SW 1271 (cell line): ENCODE results near the gene OTUD7B.
"Not testable (repeated sequence)": the region's sequence is repeated elsewhere in the genome, so short reads cannot be mapped to it uniquely, and the experiment has no call there.

Experiments
- DNase-seq, 2 experiments: peaks; one replicate each; lab custom pipeline; 2025; lab: John Stamatoyannopoulos, UW

Gene OTUD7B

DNA sequence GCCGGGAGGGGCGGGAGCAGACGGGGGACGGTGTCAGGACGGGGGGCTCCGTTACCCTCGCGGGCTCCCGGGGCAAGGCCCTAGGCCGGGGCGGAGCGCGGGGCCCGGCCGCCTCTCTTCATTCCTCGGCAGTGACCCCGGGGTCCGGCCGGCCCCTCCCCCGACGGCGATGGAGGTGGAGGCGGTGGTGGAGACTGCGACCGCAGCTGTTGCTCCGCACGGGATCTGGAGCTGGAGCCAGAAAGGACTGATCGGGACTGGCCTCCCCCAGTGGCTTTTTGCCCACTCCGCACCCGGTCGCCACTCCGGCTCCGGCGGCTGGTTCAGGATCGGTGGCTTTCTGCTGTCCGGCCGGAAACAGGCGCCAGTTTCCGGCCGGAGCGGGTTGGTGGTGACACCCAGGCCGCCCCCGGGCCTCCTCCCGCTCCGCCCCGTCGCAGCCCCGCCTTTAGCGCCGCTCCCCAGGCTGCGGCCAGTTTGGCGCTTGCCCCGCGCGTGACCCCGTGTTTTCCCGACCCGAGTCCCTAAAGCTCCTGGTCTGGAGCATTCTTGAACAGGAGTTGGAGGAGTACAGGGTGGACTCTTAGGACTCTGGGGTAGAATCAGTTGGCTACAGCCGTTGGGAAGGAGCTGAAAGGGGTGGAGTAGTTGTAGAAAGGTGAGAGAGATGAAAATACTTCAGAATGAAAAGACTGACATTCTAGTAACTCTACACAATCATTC, at the start of gene OTUD7B:
TSS of gene OTUD7B (minus strand) at position 334 of the 723 bp plus-strand sequence. CDS start 33,216 bp downstream, outside the sequence.
- peak; percentile 39 to 69 for DNase-seq

DNA sequence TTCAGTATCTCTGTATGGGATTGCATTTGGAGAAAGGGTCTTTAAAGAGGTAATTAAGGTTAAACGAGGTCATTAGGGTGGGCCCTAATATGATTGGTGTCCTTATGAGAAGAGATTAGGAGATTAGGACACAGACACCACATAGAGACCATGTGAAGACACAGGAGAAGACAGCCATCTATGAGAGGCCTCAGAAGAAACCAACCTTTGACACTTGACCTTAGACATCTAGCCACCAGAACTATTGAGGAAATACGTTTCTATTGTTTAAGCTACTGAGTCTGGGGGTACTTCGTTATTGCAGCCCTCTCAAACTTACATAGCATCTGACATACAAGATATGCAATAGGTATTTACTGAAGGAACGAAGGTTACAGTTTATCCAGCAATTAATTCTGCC, 49.7 kb upstream of the OTUD7B start:
- DNase-seq: no peak

DNA sequence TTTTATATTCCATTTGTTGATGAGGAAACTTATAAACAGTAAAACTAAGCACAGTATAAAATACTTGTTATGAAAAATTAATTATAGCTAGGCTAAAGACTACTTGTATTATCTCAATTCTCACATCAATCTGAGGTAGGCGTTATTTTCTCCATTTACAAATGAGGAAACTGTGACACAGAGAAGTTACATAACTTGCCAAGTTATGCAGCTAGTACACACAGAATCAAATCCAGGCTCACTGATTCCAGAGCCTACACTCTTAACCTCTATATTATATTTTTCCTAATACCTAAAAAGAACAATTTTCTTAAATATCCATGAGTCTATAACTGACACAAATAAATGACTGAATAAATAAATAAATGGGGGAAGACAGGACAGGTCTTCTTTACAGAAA, 45.9 kb upstream of the OTUD7B start:
- no peak for DNase-seq

DNA sequence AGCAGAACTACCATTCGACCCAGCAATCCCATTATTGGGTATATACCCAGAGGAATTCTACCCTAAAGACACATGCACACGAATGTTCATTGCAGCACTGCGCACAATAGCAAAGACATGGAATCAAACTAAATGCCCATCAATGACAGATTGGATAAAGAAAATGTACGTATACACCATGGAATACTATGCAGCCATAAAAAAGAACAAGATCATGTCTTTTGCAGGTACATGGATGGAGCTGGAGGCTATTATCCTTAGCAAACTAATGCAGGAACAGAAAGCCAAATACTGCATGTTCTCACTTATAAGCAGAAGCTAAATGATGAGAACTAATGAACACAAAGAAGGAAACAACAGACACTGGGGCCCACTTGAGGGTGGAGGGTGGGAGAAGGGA, 45.0 kb upstream of the OTUD7B start:
- not testable (repeated sequence) for DNase-seq

DNA sequence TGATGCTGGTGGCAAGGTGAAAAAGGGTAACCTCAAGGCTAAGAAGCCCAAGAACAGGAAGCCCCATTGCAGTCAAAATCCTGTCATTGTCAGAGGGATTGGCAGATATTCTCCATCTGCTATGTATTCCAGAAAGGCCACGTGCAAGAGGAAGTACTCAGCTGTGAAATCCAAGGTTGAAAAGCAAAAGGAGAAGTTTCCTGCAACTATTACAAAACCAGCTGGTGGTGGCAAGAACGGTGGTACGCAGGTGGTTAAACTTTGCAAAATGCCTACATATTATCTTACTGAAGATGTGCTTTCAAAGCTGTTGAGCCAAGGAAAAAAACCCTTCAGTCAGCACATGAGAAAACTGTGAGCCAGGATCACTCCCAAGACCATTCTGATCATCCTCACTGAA, 43.4 kb upstream of the OTUD7B start:
- no peak for DNase-seq

DNA sequence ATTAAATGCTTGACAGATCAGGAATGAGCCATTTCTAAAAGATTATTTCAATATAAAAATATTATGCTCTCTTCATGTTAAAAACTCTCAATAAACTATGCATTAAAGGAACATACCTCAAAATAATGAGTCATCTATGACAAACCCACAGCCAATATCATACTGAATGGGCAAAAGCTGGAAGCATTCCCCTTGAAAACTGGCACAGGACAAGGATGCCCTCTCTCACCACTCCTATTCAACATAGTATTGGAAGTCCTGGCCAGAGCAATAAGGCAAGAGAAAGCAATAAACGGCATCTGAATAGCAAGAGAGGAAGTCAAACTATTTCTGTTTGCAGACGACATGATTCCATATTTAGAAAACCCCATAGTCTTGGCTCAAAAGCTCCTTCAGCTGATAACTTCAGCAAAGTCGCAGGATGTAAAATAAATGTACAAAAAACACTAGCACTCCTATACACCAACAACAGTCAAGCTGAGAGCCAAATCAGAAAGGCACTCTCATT, 41.4 kb upstream of the OTUD7B start:
- not testable (repeated sequence) for DNase-seq

DNA sequence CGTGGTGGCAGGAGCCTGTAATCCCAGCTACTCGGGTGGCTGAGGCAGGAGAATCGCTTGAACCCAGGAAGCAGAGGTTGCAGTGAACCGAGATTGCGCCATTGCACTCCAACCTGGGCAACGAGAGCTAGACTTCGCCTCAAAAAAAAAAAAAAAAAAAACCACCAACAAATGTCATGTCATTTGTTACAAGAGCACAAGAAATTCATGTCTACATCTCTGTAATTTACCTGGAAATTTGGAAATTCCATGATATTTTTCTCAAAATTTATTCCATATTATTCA, 40.5 kb upstream of the OTUD7B start:
- no peak for DNase-seq

DNA sequence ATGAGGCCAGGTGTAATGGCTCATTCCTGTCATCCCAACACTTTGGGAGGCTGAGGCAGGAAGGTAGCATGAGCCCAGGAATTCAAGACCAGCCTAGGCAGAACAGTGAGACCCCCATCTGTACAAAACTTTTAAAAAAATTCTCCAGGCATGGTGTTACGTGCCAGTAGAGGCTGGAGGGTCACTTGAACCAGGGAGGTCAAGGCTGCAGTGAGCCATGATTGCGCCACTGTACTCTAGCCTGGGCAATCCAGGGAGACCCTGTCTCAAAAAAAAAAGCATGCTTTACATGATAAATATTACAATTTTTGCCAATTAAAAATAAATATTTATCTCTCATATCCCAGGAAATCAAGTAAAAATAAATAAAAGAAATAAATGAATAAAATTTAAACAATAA, 39.4 kb upstream of the OTUD7B start:
- no peak for DNase-seq

DNA sequence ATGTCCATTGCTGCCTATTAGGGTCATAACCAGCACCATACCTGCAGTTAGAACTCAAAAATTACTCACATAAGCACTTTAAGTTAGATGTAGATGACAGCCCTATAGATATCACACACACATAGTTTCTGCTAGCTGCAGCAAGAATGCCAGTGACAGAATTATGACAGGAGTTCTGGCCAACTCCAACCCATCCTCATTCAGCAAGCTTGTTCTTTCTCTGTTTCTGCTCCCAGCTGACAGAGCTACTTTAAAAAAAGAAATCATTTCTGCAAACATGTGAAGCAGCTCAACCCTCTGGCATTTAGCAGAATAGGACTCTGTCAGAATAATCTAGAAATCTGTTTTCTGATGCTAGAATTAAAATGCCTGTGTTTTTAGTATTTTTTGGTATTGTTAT, 23.8 kb upstream of the OTUD7B start:
- DNase-seq: no peak

DNA sequence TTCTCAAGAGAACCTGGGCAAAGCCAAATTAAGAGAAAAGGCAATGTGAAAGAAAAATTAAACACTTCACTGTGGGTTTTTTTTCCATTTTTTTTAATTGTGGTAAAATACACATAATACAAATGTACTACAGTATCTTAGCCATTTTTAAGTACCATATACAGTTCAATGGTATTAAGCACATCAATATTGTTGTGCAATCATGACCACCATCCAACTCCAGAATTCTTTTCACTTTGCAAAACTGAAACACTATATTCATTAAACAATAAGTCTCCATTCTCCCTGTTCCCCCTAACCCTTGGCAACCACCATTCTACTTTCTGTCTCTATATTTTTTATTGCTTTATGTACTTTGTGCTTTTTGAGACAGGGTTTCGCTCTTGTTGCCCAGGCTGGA, 17.8 kb upstream of the OTUD7B start:
- no peak for DNase-seq

DNA sequence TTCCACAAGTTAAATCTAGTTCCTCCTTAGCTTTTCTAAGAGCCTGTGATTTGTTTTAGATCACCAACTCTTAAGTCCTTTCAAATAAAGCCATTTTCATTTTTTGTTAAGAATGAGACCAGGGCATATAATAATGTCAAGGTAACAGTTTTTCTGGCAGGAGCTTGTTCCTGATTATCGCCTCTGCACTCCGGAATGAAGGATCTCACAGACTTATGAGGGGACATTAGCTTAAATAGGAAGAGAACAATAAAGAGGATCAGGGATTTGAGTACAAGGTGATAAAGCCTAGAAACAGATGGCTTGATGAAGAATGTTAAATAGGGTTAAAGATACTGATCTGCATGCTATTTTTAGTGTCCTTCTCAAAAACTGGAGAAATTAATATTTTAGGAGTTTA, 13.6 kb upstream of the OTUD7B start:
- DNase-seq: no peak

DNA sequence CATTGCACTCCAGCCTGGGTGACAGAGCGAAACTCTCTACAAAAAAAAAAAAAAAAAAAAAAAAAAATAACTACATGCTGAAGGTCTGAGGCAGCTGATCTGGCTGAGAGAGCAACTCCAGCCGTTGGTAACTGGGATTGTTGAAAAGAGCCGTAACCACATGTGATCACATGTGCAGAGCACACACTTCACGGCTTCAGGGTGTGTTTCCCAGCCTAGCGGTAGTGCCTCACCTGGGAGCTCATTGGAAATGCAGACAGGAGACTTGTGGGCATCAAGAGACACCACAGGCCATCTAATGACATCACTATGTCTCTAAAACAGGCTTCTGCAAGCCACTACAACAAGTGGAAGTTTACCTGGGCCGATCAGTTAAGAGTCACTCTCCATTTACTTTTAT, 11.8 kb upstream of the OTUD7B start:
- DNase-seq: no peak

DNA sequence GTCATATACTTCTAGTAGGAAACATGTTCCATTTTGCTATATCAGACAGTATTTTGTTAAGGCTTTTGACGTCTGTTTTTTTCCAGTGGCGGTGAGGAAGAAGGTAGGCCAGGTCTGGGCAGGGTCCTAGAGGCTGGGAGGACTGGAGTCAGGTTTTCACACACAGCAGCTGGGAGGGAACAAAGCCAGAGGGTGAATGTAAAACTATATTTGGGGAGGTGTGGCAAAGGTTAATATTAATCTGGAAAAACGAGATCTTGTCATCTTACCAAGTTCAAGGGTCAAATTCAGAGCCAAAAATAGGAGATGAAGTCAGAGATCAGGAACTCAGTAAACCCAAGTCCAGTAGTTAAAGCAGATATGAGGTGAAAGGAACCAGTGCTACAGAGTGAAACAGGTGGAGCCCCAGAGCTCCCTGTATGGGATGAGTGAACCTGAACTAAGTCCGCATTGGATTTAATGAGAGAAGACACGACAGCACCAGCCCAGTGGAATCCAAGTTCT, 10.7 kb upstream of the OTUD7B start:
- no peak for DNase-seq

DNA sequence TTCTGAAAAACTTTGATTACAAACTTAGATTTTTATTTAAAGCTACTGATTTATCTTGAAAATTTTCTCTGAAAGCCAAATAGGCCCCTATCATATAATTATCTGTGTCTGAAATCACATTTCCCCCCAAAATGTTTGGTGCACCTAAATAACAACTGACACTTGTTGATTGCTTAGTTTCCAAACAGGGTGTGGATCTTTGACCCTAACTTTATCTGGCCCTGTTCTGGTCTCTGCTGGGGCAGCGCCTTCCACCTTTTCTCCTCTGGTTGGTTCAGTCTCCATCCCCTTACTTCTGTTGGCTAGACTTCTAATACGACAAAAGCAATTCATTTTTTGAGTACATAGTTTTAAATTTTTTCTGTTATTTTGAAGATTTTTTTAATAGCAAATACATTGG, 10.2 kb upstream of the OTUD7B start:
- no peak for DNase-seq

DNA sequence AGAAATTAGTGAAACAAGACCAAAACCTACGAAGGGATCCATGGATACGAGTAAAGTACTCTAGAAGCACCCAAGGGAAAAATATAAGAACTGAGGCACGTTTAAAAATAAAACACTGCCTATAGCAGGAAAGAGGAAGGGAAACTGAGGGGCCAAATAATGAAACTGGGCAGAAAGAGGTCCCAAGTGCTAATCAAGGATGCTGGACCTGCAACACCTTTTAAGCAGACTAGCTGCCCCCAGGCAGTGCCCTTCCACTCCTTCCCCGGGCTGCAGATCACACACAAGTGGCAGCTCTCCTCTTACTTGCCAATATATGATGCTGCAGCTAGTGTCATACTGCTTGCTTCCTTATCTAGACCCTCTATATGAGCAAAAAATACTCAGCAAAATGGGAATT, 7.6 kb upstream of the OTUD7B start:
- DNase-seq: no peak

DNA sequence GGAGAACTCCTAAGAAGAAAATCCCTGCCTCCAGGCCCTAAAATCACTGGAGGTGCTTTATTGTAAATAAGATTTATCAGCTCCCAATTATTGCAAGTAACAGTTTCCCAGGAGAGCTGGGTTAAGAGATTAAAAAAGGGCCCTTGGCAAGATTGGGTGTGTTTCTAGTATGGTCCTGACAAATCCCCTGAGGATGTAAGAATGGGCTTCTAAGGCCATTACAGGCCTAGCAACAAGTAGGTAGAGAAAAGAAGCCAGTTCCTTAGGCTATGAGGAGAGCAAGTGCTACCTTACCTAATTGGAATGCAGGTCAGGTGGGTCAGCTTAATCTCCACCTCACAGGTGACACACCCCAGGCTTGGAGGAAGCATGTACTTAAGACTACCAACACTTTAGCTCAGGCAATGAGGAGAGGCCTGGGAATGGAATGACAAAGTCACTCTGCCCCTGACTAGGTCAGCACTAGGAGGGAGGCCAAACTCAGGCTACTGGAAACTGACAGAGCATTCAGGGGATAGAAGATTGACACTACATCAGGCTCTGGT, 6.8 kb upstream of the OTUD7B start:
- no peak for DNase-seq

DNA sequence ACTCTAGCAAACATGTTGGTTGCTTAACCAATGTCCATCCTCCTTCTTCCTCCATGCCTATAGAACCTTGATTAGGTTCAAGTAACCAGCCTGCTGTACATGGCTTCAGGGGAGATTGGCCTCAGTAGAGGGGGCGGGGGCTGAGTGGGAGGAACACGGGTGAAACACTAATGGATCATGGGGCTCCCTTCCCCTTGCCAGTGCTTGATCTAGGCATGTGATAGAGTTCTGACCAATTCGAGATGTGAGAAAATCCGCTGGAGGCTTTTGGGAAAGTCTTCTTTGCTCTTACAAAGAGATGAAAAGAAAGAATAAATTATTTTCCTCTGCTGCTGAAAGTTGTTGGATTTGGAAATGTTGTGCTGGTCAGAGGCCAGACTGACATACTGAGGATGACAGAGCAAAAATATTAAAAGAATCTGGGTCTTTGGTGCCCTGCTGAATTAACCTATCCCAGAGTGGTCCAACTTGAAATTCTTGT, 5.2 kb upstream of the OTUD7B start:
- no peak for DNase-seq

DNA sequence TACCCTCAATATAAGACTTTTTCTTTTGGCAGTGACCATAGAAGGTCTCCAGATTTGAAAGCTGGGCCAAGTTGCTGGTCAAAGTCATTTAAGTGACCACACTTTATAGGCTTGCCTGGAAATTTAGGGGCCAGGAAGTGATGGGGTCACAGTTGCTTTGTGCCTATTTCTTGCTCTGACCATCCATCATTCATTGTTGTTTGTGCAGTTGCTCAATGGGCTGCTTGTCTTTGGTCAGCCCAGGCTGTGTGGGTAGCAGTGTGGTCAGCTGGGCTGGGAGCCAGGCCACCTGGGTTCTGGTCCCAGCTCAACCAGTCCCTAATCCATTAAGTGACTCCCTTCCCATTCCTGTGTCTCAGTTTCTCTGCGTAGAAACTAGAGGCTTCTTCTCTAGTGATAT, 2.1 kb upstream of the OTUD7B start:
- DNase-seq: no peak

DNA sequence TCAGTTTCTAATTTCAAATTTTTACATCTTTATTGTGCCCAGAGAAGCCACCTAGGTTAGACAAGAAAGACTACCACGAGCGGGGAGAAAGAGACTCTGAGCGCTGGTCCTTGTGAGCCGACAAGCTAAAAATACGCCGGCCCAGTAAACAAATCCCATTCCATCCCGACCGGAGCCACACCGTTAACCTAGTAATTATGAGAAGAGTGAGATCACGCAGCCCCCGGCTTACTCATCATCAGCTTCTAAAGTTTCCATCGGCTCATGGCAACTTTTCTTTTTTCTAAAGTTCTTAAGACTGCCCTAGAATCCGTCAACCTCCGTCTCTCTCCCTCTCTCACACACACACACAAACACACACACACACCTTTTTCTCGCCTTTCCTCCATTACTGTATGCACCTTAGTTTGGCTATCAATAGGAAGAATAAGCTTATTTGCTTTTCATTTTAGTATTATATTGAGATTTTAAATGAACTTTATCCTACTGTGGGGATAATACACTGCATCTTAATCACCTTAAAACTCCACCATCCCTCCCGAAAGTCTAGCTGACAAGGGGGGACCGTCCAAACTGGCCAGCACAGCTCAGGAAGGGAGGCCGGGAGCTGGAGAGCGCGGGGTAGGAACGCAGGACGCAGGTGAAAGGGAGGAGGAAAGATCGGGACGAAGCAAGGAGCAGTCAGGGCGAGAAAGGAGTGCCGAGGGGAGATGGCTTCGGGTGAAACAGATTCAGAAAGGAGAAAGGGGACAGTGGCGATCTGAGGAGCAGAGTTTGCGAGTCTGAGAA, 728 bp downstream of the OTUD7B start:
- DNase-seq: peak; percentile 1 to 39

DNA sequence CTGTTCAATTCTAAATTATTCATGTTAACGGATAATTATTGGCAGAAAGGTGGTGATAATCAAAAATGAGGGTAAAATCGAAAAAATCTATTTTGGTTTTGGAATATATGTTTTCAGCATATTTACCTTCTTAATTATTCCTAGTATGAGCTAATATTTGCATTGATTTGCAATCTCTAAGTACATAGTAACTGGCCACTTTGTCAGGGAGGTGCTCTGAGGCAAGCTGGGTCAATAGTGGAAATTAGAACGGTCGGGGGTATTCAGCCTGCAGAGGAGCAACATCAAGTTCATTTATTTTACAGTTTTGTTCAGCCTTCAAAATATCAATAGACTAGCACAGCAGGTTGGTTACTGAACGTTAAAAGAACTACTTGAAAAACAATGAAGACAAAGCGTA, 1.8 kb downstream of the OTUD7B start:
- DNase-seq: no peak

DNA sequence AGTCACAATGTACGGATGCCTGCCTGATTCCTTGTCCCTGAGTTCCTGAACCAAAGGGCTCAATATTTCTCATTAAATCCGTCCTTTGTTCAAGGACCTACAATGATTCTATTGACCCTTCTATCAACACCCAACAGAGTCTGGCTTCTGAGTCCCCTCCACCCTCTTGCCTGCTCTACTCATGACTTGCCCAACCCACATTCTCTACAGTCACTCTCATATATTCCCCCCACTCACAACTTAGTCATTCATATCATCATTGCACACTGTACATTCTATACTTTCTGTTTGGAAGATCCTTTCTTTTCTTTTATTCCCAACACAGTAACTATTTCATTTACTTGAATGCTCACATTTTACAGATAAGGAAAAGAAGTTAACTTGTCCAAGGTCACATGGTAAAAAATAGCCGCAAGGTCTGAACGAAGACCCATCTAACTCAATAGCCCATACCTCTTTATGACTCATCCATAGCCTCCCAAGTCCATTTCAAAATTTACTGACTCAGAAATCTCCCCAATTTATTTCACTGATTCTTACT, 3.6 kb downstream of the OTUD7B start:
- no peak for DNase-seq

DNA sequence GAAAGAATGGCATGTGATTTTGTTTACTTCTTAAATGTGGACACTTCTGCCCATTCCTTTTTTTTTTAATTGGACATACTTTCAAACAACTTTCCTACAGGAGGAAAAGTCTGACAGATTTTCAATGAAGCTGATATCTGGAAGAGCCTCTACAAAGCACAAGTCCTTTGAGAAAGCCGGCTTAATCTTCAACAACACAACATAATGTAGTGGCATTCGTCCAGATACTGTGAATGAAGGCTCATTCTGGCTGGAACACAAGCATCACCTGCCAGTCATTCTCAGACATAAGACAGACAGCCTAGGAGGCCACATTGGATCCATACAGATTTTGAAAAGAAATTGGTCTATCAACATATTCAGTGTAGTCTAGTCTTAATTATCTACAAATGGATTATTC, 4.9 kb downstream of the OTUD7B start:
- DNase-seq: no peak

DNA sequence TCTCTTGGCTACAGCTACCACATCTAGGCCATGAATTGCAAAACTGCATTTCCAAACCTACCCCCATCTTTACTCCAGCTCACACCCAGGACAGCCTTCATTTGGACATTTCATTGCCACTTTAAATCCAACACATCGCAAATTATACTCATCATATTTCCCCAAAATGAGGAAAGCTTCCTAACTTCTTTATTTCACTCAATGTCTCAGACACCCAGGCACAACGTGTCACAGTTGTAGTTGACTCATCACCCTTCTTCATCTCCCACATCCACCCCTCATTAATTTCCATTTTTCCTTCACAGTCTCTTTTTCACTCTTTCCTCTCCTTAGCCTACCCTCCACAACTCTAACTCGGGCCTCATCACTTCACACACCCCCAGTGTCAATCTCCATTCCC, 6.7 kb downstream of the OTUD7B start:
- no peak for DNase-seq
